ENCODE measurements around the gene MYBBP1A.

DNA sequence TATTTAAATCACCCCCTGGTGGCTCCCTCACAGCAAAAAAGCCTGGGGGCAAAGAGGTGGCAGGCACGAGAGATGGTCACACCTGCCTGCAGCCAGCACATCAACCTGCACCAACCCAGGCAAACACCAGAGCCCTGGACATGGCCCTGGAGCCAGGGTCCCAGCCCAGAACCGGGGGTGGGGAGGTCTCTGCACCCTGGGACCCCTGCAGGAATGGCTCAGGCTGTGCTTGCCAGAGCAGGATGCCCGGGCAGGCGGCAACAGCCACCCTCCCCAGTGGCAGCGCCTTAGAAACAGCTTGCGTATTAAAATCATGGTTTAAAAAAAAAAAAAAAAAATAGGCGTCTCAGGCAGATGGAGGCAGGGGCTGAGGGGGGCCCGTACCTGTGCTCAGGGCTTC lies 16.2 kb downstream of the MYBBP1A start:
- TF ChIP-seq, protein P1, sequence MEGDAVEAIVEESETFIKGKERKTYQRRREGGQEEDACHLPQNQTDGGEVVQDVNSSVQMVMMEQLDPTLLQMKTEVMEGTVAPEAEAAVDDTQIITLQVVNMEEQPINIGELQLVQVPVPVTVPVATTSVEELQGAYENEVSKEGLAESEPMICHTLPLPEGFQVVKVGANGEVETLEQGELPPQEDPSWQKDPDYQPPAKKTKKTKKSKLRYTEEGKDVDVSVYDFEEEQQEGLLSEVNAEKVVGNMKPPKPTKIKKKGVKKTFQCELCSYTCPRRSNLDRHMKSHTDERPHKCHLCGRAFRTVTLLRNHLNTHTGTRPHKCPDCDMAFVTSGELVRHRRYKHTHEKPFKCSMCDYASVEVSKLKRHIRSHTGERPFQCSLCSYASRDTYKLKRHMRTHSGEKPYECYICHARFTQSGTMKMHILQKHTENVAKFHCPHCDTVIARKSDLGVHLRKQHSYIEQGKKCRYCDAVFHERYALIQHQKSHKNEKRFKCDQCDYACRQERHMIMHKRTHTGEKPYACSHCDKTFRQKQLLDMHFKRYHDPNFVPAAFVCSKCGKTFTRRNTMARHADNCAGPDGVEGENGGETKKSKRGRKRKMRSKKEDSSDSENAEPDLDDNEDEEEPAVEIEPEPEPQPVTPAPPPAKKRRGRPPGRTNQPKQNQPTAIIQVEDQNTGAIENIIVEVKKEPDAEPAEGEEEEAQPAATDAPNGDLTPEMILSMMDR (IDR thresholded peaks at IDR 0.05 in 4 of 5, conservative IDR thresholded peaks at IDR 0.05 in 1 of 5), result no peak
- no peak for TF ChIP-seq POLR2A (IDR thresholded peaks at IDR 0.05)
